Right cardiac atrium (tissue), 5 donors: Measurements from ENCODE around the gene ZSWIM6. TPM values are rescaled to one million over a fixed set of nuclear protein-coding genes. Genes with fewer than 3 reads are reported as not detected.

Source experiments
- ATAC-seq, 2 donors: fragments of 200-7000 bp; cut with Tn5 transposase; one replicate each; pipeline versions ENCODE4 v1.8.0 to v1.9.1; 2020; ENCODE audit warnings: moderate library complexity in 2 of 2, mild to moderate bottlenecking in 1 of 2
- DNase-seq, 3 donors: peaks; one replicate each; pipeline ENCODE4 v3.0.0-alpha.2; 2020
- H3K27ac ChIP-seq: one replicate; pipeline ENCODE4 v1.5.1; 2013; ENCODE audit warnings: mild to moderate bottlenecking, low read length, control low read depth, moderate library complexity
- H3K27me3 ChIP-seq: one replicate; pipeline ENCODE4 v1.6.1; 2013; ENCODE audit not compliant: control insufficient read depth, insufficient read depth
- H3K4me1 ChIP-seq: one replicate; pipeline ENCODE4 v1.6.1; 2013; ENCODE audit warnings: low read length; ENCODE audit not compliant: control insufficient read depth, insufficient read depth
- H3K4me3 ChIP-seq: one replicate; pipeline ENCODE4 v1.5.1; 2013; ENCODE audit warnings: low read length, control low read depth
- H3K9me3 ChIP-seq: one replicate; pipeline ENCODE4 v1.6.1; 2013; ENCODE audit warnings: low read length; ENCODE audit not compliant: control insufficient read depth
- WGBS: extraction: QIAGEN DNeasy Blood & Tissue Kit; methylation state at CpG from one replicate; pipeline ENCODE4 v1.1.7; 2013; 5-methylcytosine and 5-hydroxymethylcytosine counted together
- intact Hi-C, 4 donors: fragments of 100-400 bp; cut with DNase I; formaldehyde crosslinking; loops; one replicate each; pipeline versions ENCODE4 v1.11.0 to v1.14.0; 2022 to 2023
- polyA plus RNA-seq: library from polyadenylated mRNA; stranded (reverse); fragments of 200-250 nt; gene quantifications from one replicate; pipeline ENCODE4 v1.2.3, GENCODE V29; 2013
- total RNA-seq, 4 donors: library from RNA; stranded (reverse); fragmentation: NEBNext Ultra II Directional; extraction: Animal tissue kit (Norgen Biotek cat#: 25700); gene quantifications; one replicate each; pipeline ENCODE4 v1.2.1, GENCODE V29; 2021
- donor health status: healthy with polysubstance abuse.
- donor health status: DM: no; HTN: yes; CAD: no.
- donor health status: DM: no; HTN: no; CAD: no.
- donor health status: DM: no; HTN: yes; CAD: no; lungs with severe emphysema.
- donor health status: DM: yes; HTN: yes; CAD: no.

The ZSWIM6 gene
- total and polyA plus RNA-seq, 5 donors = 2.5 to 7.9 (median 6.8) TPM

GRCh38 chr5:61293873-61294272 is 38.2 kb upstream of the ZSWIM6 start:
- WGBS = 96% methylated on average over 5 of the region's 5 CpGs
- intact Hi-C loops = no loop called here
- H3K9me3 ChIP-seq = no peaks in the 10 kb centered on the region
- ATAC-seq (no peak), DNase-seq (no peak)
- H3K4me1 ChIP-seq = no peaks in the 10 kb centered on the region
- no peak overlapping the region for H3K27ac ChIP-seq
- no peak overlapping the region for H3K4me3 ChIP-seq
- H3K27me3 ChIP-seq = no peaks in the 10 kb centered on the region

GRCh38 chr5:61295365-61295764 is 36.7 kb upstream of the ZSWIM6 start:
- ATAC-seq (no peak), DNase-seq (no peak)
- no peaks in the 10 kb centered on the region for H3K9me3 ChIP-seq
- H3K4me1 ChIP-seq = no peaks in the 10 kb centered on the region
- H3K27ac ChIP-seq = no peak overlapping the region
- no peaks in the 10 kb centered on the region for H3K27me3 ChIP-seq
- WGBS = 85% methylated on average over 2 of the region's 2 CpGs
- no peak overlapping the region for H3K4me3 ChIP-seq
- intact Hi-C loops = no loop called here

- Histone ChIP-seq H3K4me3 (no peak overlapping the region), H3K27ac (no peak overlapping the region), H3K27me3 (no peaks in the 10 kb centered on the region), H3K4me1 (peaks cover 6% of the 10 kb centered on the region), H3K9me3 (no peaks in the 10 kb centered on the region)
- no peak for ATAC-seq
- DNase-seq = no peak
- intact Hi-C loops = no loop called here
- WGBS = 69% methylated on average over 3 of the region's 3 CpGs
Observed at GRCh38 chr5:61298066-61298465, 34.0 kb upstream of the ZSWIM6 start.

DNA sequence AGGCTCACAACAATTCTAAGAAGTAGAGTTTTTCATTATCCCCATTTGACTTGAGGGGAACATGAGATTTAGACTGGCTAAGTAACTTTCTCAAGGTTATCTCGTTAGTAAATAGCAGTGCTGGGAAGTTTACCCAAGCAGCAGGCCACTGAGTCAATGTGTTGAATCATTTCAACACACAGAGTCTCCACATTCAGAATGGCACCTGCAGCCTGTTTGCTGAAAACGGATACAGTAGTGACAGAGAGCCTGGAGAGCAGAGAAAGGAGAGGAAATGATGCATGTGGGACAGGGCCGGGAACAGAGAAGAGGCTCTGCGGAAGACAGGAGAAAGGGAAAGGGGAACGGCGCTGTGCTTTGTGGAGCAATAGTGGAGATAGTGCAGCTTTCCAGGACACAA is 33.5 kb upstream of the ZSWIM6 start:
- Histone ChIP-seq H3K27me3 (no peaks in the 10 kb centered on the region), H3K4me1 (peaks cover 6% of the 10 kb centered on the region), H3K27ac (no peak overlapping the region), H3K4me3 (no peak overlapping the region), H3K9me3 (no peaks in the 10 kb centered on the region)
- DNase-seq (no peak), ATAC-seq (no peak)
- 74% methylated on average over 6 of the region's 6 CpGs for WGBS
- intact Hi-C loops = no loop called here

- no peak for ATAC-seq
- no peak overlapping the region for H3K4me3 ChIP-seq
- peaks cover 6% of the 10 kb centered on the region for H3K4me1 ChIP-seq
- intact Hi-C loops = no loop called here
- H3K9me3 ChIP-seq = no peaks in the 10 kb centered on the region
- 67% methylated on average over 5 of the region's 5 CpGs for WGBS
- H3K27me3 ChIP-seq = no peaks in the 10 kb centered on the region
- DNase-seq = no peak
- no peak overlapping the region for H3K27ac ChIP-seq
Observed at GRCh38 chr5:61299261-61299681, 32.8 kb upstream of the ZSWIM6 start.

GRCh38 chr5:61301341-61302199 is 30.5 kb upstream of the ZSWIM6 start:
- H3K9me3 ChIP-seq = no peaks in the 10 kb centered on the region
- H3K4me1 ChIP-seq = peaks cover 9% of the 10 kb centered on the region
- H3K4me3 ChIP-seq = no peak overlapping the region
- peak overlapping the region; percentile 65 for H3K27ac ChIP-seq
- no peaks in the 10 kb centered on the region for H3K27me3 ChIP-seq
- ATAC-seq (peak; percentile 92 to 95), DNase-seq (peak; percentile 73 to 81 (median 78))
- intact Hi-C loops = no loop called here
- 44% methylated on average over 9 of the region's 9 CpGs for whole genome bisulfite sequencing

DNA sequence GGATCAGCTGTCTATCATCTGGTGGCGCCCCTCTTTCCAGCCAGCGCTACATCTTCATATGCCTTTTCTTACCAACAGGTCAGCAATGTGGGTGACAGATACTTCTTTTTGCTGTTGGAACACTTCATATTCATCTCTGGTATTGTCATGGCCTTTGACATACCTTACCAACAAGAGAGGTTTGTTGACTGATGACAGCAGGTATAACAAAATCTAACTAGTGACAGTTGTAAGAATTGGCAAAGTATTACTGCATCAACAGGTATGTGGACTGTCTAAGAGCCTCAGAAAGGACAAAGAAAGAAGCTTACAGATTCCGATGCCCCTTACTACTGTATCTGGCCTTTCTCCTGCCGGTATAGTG is 29.9 kb upstream of the ZSWIM6 start:
- 89% methylated on average over 4 of the region's 4 CpGs for WGBS

DNA sequence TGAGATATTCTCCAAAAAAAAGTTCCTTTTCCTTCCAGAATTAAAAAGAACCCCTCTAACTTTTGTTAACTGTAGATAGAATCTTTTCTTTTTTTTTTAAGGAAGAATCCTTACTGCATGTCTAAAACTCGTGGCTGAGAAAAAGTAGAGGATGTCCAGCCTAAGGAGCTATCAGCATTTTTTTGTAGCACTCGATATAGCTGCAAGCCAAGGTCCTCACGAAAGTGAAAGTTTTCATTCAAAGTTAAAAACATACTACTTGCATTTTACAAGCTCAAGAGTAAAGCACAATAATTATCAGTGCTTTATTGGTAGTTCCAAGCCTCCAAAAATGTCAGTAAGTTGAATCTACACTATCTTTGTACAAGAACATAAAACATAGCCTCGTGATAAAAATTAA is 28.7 kb upstream of the ZSWIM6 start:
- intact Hi-C loops = no loop called here
- Histone ChIP-seq H3K4me3 (no peak overlapping the region), H3K27ac (no peak overlapping the region), H3K4me1 (peaks cover 9% of the 10 kb centered on the region), H3K27me3 (no peaks in the 10 kb centered on the region), H3K9me3 (no peaks in the 10 kb centered on the region)
- WGBS = 32% methylated on average over 4 of the region's 4 CpGs
- DNase-seq (no peak), ATAC-seq (no peak)

More for the DNA sequence above, 29.9 kb upstream of the ZSWIM6 start:
- H3K4me3 ChIP-seq = no peak overlapping the region
- DNase-seq = no peak
- H3K4me1 ChIP-seq = peaks cover 9% of the 10 kb centered on the region
- H3K9me3 ChIP-seq = no peaks in the 10 kb centered on the region
- peak overlapping the region; percentile 65 for H3K27ac ChIP-seq
- no peaks in the 10 kb centered on the region for H3K27me3 ChIP-seq
- no peak for ATAC-seq
- intact Hi-C loops = no loop called here

GRCh38 chr5:61304590-61305381 is 27.3 kb upstream of the ZSWIM6 start:
- peaks cover 9% of the 10 kb centered on the region for H3K4me1 ChIP-seq
- 39% methylated on average over 15 of the region's 15 CpGs for WGBS
- peak; percentile 39 to 62 (median 59) for DNase-seq
- no peak overlapping the region for H3K4me3 ChIP-seq
- ATAC-seq = peak; percentile 37 to 78
- H3K27ac ChIP-seq = no peak overlapping the region
- H3K27me3 ChIP-seq = no peaks in the 10 kb centered on the region
- intact Hi-C loops = no loop called here
- no peaks in the 10 kb centered on the region for H3K9me3 ChIP-seq

- intact Hi-C loops = no loop called here
- Histone ChIP-seq H3K4me3 (no peak overlapping the region), H3K4me1 (peaks cover 6% of the 10 kb centered on the region), H3K9me3 (no peaks in the 10 kb centered on the region), H3K27me3 (no peaks in the 10 kb centered on the region), H3K27ac (no peak overlapping the region)
- no peak for ATAC-seq
- WGBS = 86% methylated on average over 5 of the region's 5 CpGs
- DNase-seq = no peak
Observed at GRCh38 chr5:61306531-61307131, 25.4 kb upstream of the ZSWIM6 start.

DNA sequence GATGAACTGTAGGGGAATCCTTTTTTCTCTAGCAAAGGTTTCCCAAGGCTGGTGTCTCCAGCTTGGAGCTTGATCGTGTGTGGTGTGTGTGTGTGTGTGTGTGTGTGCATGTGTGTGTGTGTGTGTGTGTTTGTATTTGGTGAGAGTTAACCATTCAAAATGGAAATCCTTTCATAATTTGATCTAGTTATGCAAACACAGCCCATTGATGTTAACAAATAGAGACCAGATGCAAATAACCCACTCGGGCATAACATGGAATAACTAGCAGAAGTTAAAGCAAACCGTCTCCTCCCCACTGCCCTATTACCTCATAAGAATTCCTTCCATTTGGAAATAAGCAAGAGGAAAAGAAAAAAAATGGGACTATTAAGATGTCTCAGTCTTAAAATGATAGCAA is 24.9 kb upstream of the ZSWIM6 start:
- Histone ChIP-seq H3K27ac (no peak overlapping the region), H3K27me3 (no peaks in the 10 kb centered on the region), H3K4me1 (peaks cover 3% of the 10 kb centered on the region), H3K4me3 (no peak overlapping the region), H3K9me3 (no peaks in the 10 kb centered on the region)
- no peak for ATAC-seq
- 93% methylated on average over 3 of the region's 3 CpGs for WGBS
- DNase-seq = no peak
- intact Hi-C loops = no loop called here
